ENCODE measurements around the gene TXNDC11. TPM values are rescaled to one million over a fixed set of nuclear protein-coding genes. Genes with fewer than 3 reads are reported as not detected.

TXNDC11 gene
- total and polyA plus RNA-seq, 9 of the 15 experiments (the other 6 are each of a cell fraction or from before 2014, with no cell fraction given): 0.66 to 32.6 (median 26.2) TPM

GRCh38 chr16:11759163-11759834 is 16.6 kb upstream of the TXNDC11 start (continued):
- no peak for TF ChIP-seq TRIM25 (IDR thresholded peaks at IDR 0.05; ENCODE audit: borderline replicate concordance)
- no peak for TF ChIP-seq PHB (CRISPR knock-in tag; IDR thresholded peaks at IDR 0.05)

DNA sequence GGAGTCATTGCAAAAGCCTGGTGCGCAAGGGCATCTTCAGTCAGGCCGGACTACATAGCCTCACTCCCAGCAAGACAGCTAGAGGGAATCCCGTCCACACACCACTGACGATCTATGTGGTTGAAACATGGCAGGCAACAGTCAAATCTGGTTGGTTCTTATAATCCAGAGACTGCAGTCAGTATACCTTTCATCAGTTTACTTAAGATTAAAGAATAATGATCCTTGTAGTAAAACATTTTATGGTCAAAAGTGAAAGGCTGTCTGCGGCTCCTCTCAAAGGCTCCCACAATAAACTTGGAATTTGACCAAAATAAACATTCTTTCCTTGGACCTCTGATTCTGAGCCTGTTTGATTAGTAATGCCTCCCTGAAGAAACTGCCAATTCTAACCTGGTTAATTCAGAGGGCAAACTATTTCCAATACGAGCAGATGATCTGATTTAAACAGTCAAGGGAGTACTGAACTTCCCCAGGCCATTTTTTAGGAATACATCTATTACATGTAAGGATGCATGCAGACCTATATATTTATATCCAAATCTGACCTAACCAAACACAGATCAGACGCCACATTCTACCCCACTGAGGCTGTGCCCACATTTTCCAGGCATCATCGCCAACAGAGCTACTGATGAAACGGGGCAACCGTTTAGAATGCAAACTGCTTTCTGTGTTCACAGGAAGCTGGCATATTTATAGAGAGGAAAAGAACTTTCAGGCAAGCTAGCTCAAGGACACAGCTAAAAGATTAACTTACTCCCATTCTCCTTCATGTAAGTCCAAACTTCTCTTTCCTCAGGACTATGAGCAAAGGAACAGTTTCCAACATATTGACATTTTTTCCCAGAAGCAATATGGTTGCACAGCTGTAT is 15.3 kb upstream of the TXNDC11 start:
- in situ Hi-C loops (cut with MboI) (no loop called here), intact Hi-C loops (cut with micrococcal nuclease) (no loop called here)
- no peaks in the 10 kb centered on the region for H3K79me2 ChIP-seq (ENCODE audit: control insufficient read depth, insufficient read depth, low read length)
- TF ChIP-seq MEF2D (tag; conservative IDR thresholded peaks at IDR 0.05; ENCODE audit: low read depth): no peak
- TF ChIP-seq TBP (optimal IDR thresholded peaks at IDR 0.05; ENCODE audit: low read depth, low read length): no peak
- no peak for TF ChIP-seq FOXP1 (CRISPR knock-in tag; IDR thresholded peaks at IDR 0.05)
- H3K27me3 ChIP-seq (ENCODE audit: control insufficient read depth in 2 of 2, insufficient read depth in 2 of 2, low read length in 2 of 2): no peaks in the 10 kb centered on the region
- H3K9me3 ChIP-seq (replicated peaks; ENCODE audit: control insufficient read depth, insufficient read depth, low read depth, low read length): no peaks in the 10 kb centered on the region
- no peak overlapping the region for H3K27ac ChIP-seq (ENCODE audit: extremely low read depth, low read depth, low read length)
- no peaks in the 10 kb centered on the region for H3K4me1 ChIP-seq (replicated peaks in 1 of 2; ENCODE audit: control insufficient read depth in 2 of 2, insufficient read depth in 2 of 2, low read length in 2 of 2)
- CTCF ChIA-PET (ENCODE audit: low intra/inter-chr PET ratio): no interaction called here
- no peak overlapping the region for H3K4me2 ChIP-seq (ENCODE audit: insufficient read depth, low read length)
- FAIRE-seq (no peak), ATAC-seq (no peak), DNase-seq (ENCODE audit: extremely low read depth in 1 of 4, low spot score in 3 of 4) (no peak)
- H3K4me3 ChIP-seq: no peak overlapping the region
- peaks cover 4% of the 10 kb centered on the region; the same call in 1 of the 2 replicates for H4K20me1 ChIP-seq (replicated peaks; ENCODE audit: control insufficient read depth, insufficient read depth, low read length)
- H3K9me1 ChIP-seq (ENCODE audit: control insufficient read depth, insufficient read depth, low read length): no peaks in the 10 kb centered on the region
- H2AFZ ChIP-seq (ENCODE audit: low read depth, low read length): no peak overlapping the region
- WGBS (ENCODE audit: insufficient coverage, low coverage, missing lambda C conversion rate): 86% methylated on average over 10 of the region's 10 CpGs
- H3K36me3 ChIP-seq (ENCODE audit: control insufficient read depth, insufficient read depth, low read length): peaks cover 84% of the 10 kb centered on the region
- POLR2A ChIA-PET: interaction anchor here (1.6 to 2.0 kb wide), 2 partner anchors 11 to 23 kb away, joined by 5 to 6 read pairs; no protein-coding TSS in a partner anchor
- H3K9ac ChIP-seq (ENCODE audit: insufficient read depth in 1 of 2, low read depth in 2 of 2, low read length in 2 of 2): no peak overlapping the region
- BruUV-seq (replicated peaks): no TSS peak
